MCF 10A (cell line): ENCODE measurements around the gene WASHC4. TPM values are rescaled to one million over a fixed set of nuclear protein-coding genes. Genes with fewer than 3 reads are reported as not detected.

Source experiments
- BruUV-seq: library from RNA; stranded (reverse); fragments of 400-500 nt; replicated peaks from 2 replicates; lab custom pipeline; 2021; lab: Mats Ljungman, UMichigan
- CTCF ChIA-PET: fragments of 300-600 bp; sonication (Branson Sonifier 250); formaldehyde crosslinking; extraction: SDS; loops from one replicate; lab custom pipeline; 2021; ENCODE audit warnings: antibody characterized with exemption, inconsistent platforms; lab: Yijun Ruan, JAX
- POLR2A ChIA-PET: fragments of 300-600, 350-650 bp; sonication (Branson Sonifier 250); formaldehyde crosslinking; extraction: SDS; loops from one replicate; lab custom pipeline; 2020; ENCODE audit warnings: antibody characterized with exemption, inconsistent platforms; lab: Yijun Ruan, JAX
- DNase-seq: peaks from one replicate; pipeline ENCODE4 v3.0.0-alpha.2; 2018; ENCODE audit not compliant: unreplicated experiment
- H3K27ac Mint-ChIP-seq: one replicate; pipeline ENCODE4 v1.8.0; 2022; ENCODE audit warnings: mild to moderate bottlenecking, low read depth, mixed read lengths; ENCODE audit not compliant: unreplicated experiment
- H3K27me3 Mint-ChIP-seq: one replicate; pipeline ENCODE4 v1.8.0; 2022; ENCODE audit warnings: mixed read lengths; ENCODE audit not compliant: insufficient read depth, unreplicated experiment
- H3K36me3 Mint-ChIP-seq: one replicate; pipeline ENCODE4 v1.8.0; 2022; ENCODE audit warnings: mild to moderate bottlenecking, moderate library complexity, mixed read lengths; ENCODE audit not compliant: insufficient read depth, unreplicated experiment
- H3K4me1 Mint-ChIP-seq: one replicate; pipeline ENCODE4 v1.8.0; 2022; ENCODE audit warnings: mixed read lengths; ENCODE audit not compliant: insufficient read depth, unreplicated experiment
- H3K4me3 Mint-ChIP-seq: one replicate; pipeline ENCODE4 v1.8.0; 2022; ENCODE audit warnings: mild to moderate bottlenecking, moderate library complexity, mixed read lengths; ENCODE audit not compliant: unreplicated experiment
- H3K9me3 Mint-ChIP-seq: one replicate; pipeline ENCODE4 v1.8.0; 2022; ENCODE audit warnings: mixed read lengths; ENCODE audit not compliant: unreplicated experiment
- CTCF ChIP-seq: fragments of 200-600 bp; IDR thresholded peaks from one replicate; pipeline ENCODE4 v1.8.0; 2022; ENCODE audit warnings: antibody characterized with exemption, mild to moderate bottlenecking; ENCODE audit not compliant: unreplicated experiment
- intact Hi-C: fragments of 100-400 bp; cut with micrococcal nuclease; formaldehyde crosslinking; loops from 2 replicates; pipeline ENCODE4 v1.14.1; 2022
- total RNA-seq: library from RNA; stranded (reverse); gene quantifications from 2 replicates; pipeline ENCODE4 v1.2.3, GENCODE V29; 2022

WASHC4 gene
- total RNA-seq, 1 experiment from 2014 or later, result 44.5 TPM

GRCh38 chr12:105142259-105142658, 34.7 kb downstream of the WASHC4 start:
- no peaks in the 10 kb centered on the region for H3K9me3 Mint-ChIP-seq
- H3K4me3 Mint-ChIP-seq, result no peak overlapping the region
- ChIA-PET CTCF (no interaction called here), POLR2A (no interaction called here)
- intact Hi-C loops, result no loop called here
- H3K36me3 Mint-ChIP-seq, result peaks cover 73% of the 10 kb centered on the region
- TF ChIP-seq CTCF, result no peak
- no peak for DNase-seq
- H3K27me3 Mint-ChIP-seq, result no peaks in the 10 kb centered on the region
- peaks cover under 1% of the 10 kb centered on the region for H3K4me1 Mint-ChIP-seq
- no TSS peak for BruUV-seq
- H3K27ac Mint-ChIP-seq, result no peak overlapping the region

GRCh38 chr12:105156260-105156659, 48.7 kb downstream of the WASHC4 start:
- H3K27ac Mint-ChIP-seq, result no peak overlapping the region
- H3K4me3 Mint-ChIP-seq, result no peak overlapping the region
- ChIA-PET POLR2A (no interaction called here), CTCF (interaction anchor here (0.6 kb wide), 1 partner anchor 753 kb away, joined by 3 read pairs; no protein-coding TSS in a partner anchor)
- H3K4me1 Mint-ChIP-seq, result no peaks in the 10 kb centered on the region
- no peak for TF ChIP-seq CTCF
- no peaks in the 10 kb centered on the region for H3K27me3 Mint-ChIP-seq
- no TSS peak for BruUV-seq
- H3K9me3 Mint-ChIP-seq, result no peaks in the 10 kb centered on the region
- intact Hi-C loops, result no loop called here
- no peak for DNase-seq
- H3K36me3 Mint-ChIP-seq, result peaks cover 69% of the 10 kb centered on the region

- Mint-ChIP-seq H3K4me1 (no peaks in the 10 kb centered on the region), H3K27me3 (no peaks in the 10 kb centered on the region), H3K9me3 (no peaks in the 10 kb centered on the region), H3K4me3 (no peak overlapping the region), H3K36me3 (peaks cover 77% of the 10 kb centered on the region), H3K27ac (no peak overlapping the region)
- ChIA-PET POLR2A (no interaction called here), CTCF (interaction anchor here (0.7 kb wide), 1 partner anchor 24 kb away, joined by 4 read pairs; no protein-coding TSS in a partner anchor)
- no TSS peak for BruUV-seq
- intact Hi-C loops, result no loop called here
- no peak for DNase-seq
- TF ChIP-seq CTCF, result no peak
Observed at GRCh38 chr12:105157606-105158005, 50.1 kb downstream of the WASHC4 start.

- intact Hi-C loops, result no loop called here
- BruUV-seq, result no TSS peak
- Mint-ChIP-seq H3K9me3 (no peaks in the 10 kb centered on the region), H3K4me3 (no peak overlapping the region), H3K36me3 (peaks cover 75% of the 10 kb centered on the region), H3K27ac (no peak overlapping the region), H3K4me1 (no peaks in the 10 kb centered on the region), H3K27me3 (no peaks in the 10 kb centered on the region)
- ChIA-PET CTCF (interaction anchor here (1.3 kb wide), 1 partner anchor 225 kb away, joined by 3 read pairs; no protein-coding TSS in a partner anchor), POLR2A (interaction anchor here (0.9 kb wide), 1 partner anchor 21 kb away, joined by 3 read pairs; no protein-coding TSS in a partner anchor)
- no peak for DNase-seq
- no peak for TF ChIP-seq CTCF
Observed at GRCh38 chr12:105158876-105159275, 51.3 kb downstream of the WASHC4 start.
